GM12878 (cell line): ENCODE results near the gene PEMT. TPM values are rescaled to one million over a fixed set of nuclear protein-coding genes. Genes with fewer than 3 reads are reported as not detected.

Source experiments
- ATAC-seq: fragments of 200-7000 bp; cut with Tn5 transposase; 3 replicates; pipeline ENCODE4 v1.9.1; 2020; ENCODE audit warnings: mild to moderate bottlenecking, moderate library complexity
- BruUV-seq: library from RNA; stranded (reverse); fragments of 400-500 nt; replicated peaks from 2 replicates; lab custom pipeline; 2021; lab: Mats Ljungman, UMichigan
- CTCF ChIA-PET: fragments of 300-600 bp; sonication (Branson Sonifier 250); formaldehyde crosslinking; extraction: SDS; loops from one replicate; lab custom pipeline; 2021; ENCODE audit warnings: inconsistent platforms; lab: Yijun Ruan, JAX
- POLR2A ChIA-PET: fragments of 350-600 bp; formaldehyde crosslinking; extraction: SDS; loops from one replicate; lab custom pipeline; 2021; ENCODE audit warnings: inconsistent platforms; lab: Charles Lee
- RAD21 ChIA-PET: fragments of 300-600 bp; sonication (Branson Sonifier 250); formaldehyde crosslinking; loops from one replicate; lab custom pipeline; 2023; ENCODE audit warnings: antibody characterized with exemption; ENCODE audit not compliant: unreplicated experiment; lab: Charles Lee
- SMC1A ChIA-PET: fragments of 300-600 bp; sonication (Branson Sonifier 250); formaldehyde crosslinking; loops from one replicate; lab custom pipeline; 2023; ENCODE audit not compliant: unreplicated experiment, uncharacterized antibody; lab: Charles Lee
- DNase-seq: peaks from one replicate; pipeline ENCODE4 v3.0.0-alpha.2; 2011; ENCODE audit warnings: low read depth, low spot score
- FAIRE-seq: peaks from 3 replicates; lab custom pipeline; 2011; peaks lifted over from hg19 to GRCh38; lab: Jason Lieb, UNC
- H2AFZ ChIP-seq: 2 replicates; pipeline ENCODE4 v1.6.0; 2011; ENCODE audit warnings: low read depth, low read length, control low read depth; ENCODE audit not compliant: control insufficient read depth
- H3K27ac ChIP-seq: 2 replicates; pipeline ENCODE4 v1.5.1; 2011; ENCODE audit warnings: control low read depth; ENCODE audit not compliant: control insufficient read depth, insufficient read depth
- H3K27me3 ChIP-seq, 2 experiments: replicated peaks in 1 of 2; 2 replicates each; pipeline versions ENCODE4 v1.6.0 to v1.6.1; 2011; ENCODE audit warnings: low read length in 1 of 2; ENCODE audit not compliant: control insufficient read depth in 2 of 2, insufficient read depth in 2 of 2
- H3K36me3 ChIP-seq, 2 experiments: 2 replicates each; pipeline ENCODE4 v1.5.1; 2011; ENCODE audit warnings: low read length in 1 of 2; ENCODE audit not compliant: control insufficient read depth in 2 of 2, insufficient read depth in 2 of 2
- H3K4me1 ChIP-seq: 2 replicates; pipeline ENCODE4 v1.6.1; 2011; ENCODE audit warnings: mild to moderate bottlenecking, low read length, moderate library complexity, mixed read lengths; ENCODE audit not compliant: control insufficient read depth, insufficient read depth
- H3K4me2 ChIP-seq: 2 replicates; pipeline ENCODE4 v1.6.0; 2011; ENCODE audit warnings: control low read depth; ENCODE audit not compliant: control insufficient read depth, insufficient read depth
- H3K4me3 ChIP-seq: fragments of 200-600 bp; sonication (generic); 2 replicates; pipeline ENCODE4 v1.5.1; 2016
- H3K79me2 ChIP-seq: 2 replicates; pipeline ENCODE4 v1.6.0; 2011; ENCODE audit warnings: low read length; ENCODE audit not compliant: control insufficient read depth, insufficient read depth
- H3K9ac ChIP-seq: 2 replicates; pipeline ENCODE4 v1.8.0; 2011; ENCODE audit warnings: low read length, control low read depth, mixed read lengths; ENCODE audit not compliant: control insufficient read depth, insufficient read depth
- H3K9me3 ChIP-seq: replicated peaks from 3 replicates; pipeline ENCODE4 v1.5.1; 2011; ENCODE audit warnings: mild to moderate bottlenecking, low read length; ENCODE audit not compliant: control insufficient read depth, insufficient read depth
- H4K20me1 ChIP-seq: 2 replicates; pipeline ENCODE4 v1.6.0; 2011; ENCODE audit not compliant: control insufficient read depth, insufficient read depth
- CBX5 ChIP-seq: sonication (generic); IDR thresholded peaks from 2 replicates; pipeline ENCODE4 v1.6.1; 2016; ENCODE audit warnings: low read depth, moderate library complexity, mild to moderate bottlenecking, inconsistent platforms
- CHD4 ChIP-seq: fragments of 200-600 bp; sonication (generic); IDR thresholded peaks from 2 replicates; pipeline ENCODE4 v1.6.1; 2016; ENCODE audit warnings: mild to moderate bottlenecking
- DPF2 ChIP-seq: fragments of 450-650 bp; IDR thresholded peaks from 2 replicates; pipeline ENCODE4 v1.6.1; 2017; ENCODE audit warnings: mild to moderate bottlenecking
- HDAC2 ChIP-seq: fragments of 200-600 bp; sonication (generic); IDR thresholded peaks from 2 replicates; pipeline ENCODE4 v1.6.1; 2017
- IKZF2 ChIP-seq, 2 experiments: fragments of 450-650 bp; IDR thresholded peaks; 2 replicates each; pipeline ENCODE4 v1.6.1; 2017; ENCODE audit warnings: mild to moderate bottlenecking in 2 of 2, moderate library complexity in 2 of 2
- MLLT1 ChIP-seq: fragments of 450-650 bp; IDR thresholded peaks from 2 replicates; pipeline ENCODE4 v1.6.1; 2016; ENCODE audit warnings: mild to moderate bottlenecking
- MYB ChIP-seq: fragments of 150-350 bp; IDR thresholded peaks from 2 replicates; pipeline ENCODE4 v1.6.1; 2014; ENCODE audit warnings: mild to moderate bottlenecking, low read depth, low read length, borderline replicate concordance
- PAX5 ChIP-seq: IDR thresholded peaks from 2 replicates; pipeline ENCODE4 v1.6.1; 2011; ENCODE audit warnings: low read depth, low read length, borderline replicate concordance
- RAD21 ChIP-seq: IDR thresholded peaks from 2 replicates; pipeline ENCODE4 v1.6.1; 2011; ENCODE audit warnings: mild to moderate bottlenecking, low read depth, low read length, moderate library complexity; ENCODE audit not compliant: insufficient read depth
- RELB ChIP-seq: fragments of 450-650 bp; IDR thresholded peaks from 2 replicates; pipeline ENCODE4 v1.6.1; 2017; ENCODE audit warnings: low read depth, mild to moderate bottlenecking, moderate library complexity
- SIX5 ChIP-seq: IDR thresholded peaks from 2 replicates; pipeline ENCODE4 v1.6.1; 2011; ENCODE audit warnings: mild to moderate bottlenecking, low read depth, low read length, moderate library complexity; ENCODE audit not compliant: severe bottlenecking
- SRF ChIP-seq, 2 experiments: IDR thresholded peaks; 2 replicates each; pipeline ENCODE4 v1.6.1; 2011; ENCODE audit warnings: low read depth in 2 of 2, low read length in 2 of 2, mild to moderate bottlenecking in 1 of 2, moderate library complexity in 1 of 2
- SUZ12 ChIP-seq: fragments of 200-600 bp; sonication (generic); IDR thresholded peaks from one replicate; pipeline ENCODE4 v1.6.1; 2018; ENCODE audit warnings: antibody characterized with exemption, mild to moderate bottlenecking; ENCODE audit not compliant: unreplicated experiment
- TCF12 ChIP-seq: IDR thresholded peaks from 2 replicates; pipeline ENCODE4 v1.6.1; 2011; ENCODE audit warnings: low read depth, mild to moderate bottlenecking, low read length
- USF1 ChIP-seq: IDR thresholded peaks from 2 replicates; pipeline ENCODE4 v1.6.1; 2011; ENCODE audit warnings: borderline replicate concordance, low read depth, mild to moderate bottlenecking, moderate library complexity, mixed read lengths, low read length; ENCODE audit not compliant: insufficient read depth; ENCODE audit errors: extremely low read length
- ZBED1 ChIP-seq: IDR thresholded peaks from 2 replicates; pipeline ENCODE4 v1.6.1; 2016; ENCODE audit warnings: borderline replicate concordance
- ZZZ3 ChIP-seq: IDR thresholded peaks from 2 replicates; pipeline ENCODE4 v1.6.1; 2011; ENCODE audit warnings: low read depth; ENCODE audit not compliant: control insufficient read depth, insufficient read length
- WGBS: methylation state at CpG from one replicate; pipeline ENCODE4 v1.1.6; 2016; ENCODE audit warnings: low lambda C conversion rate; ENCODE audit not compliant: insufficient replicate concordance, insufficient coverage; ENCODE audit errors: missing lambda C conversion rate; 5-methylcytosine and 5-hydroxymethylcytosine counted together
- in situ Hi-C: fragments of 300-500 bp; cut with MboI; formaldehyde crosslinking; loops from 9 replicates; pipeline ENCODE4 v1.14.3; 2018; ENCODE audit warnings: mixed read lengths
- intact Hi-C: fragments of 100-400 bp; cut with micrococcal nuclease; formaldehyde crosslinking; loops from one replicate; pipeline ENCODE4 v1.14.2; 2022; ENCODE audit not compliant: unreplicated experiment
- polyA plus RNA-seq, 11 experiments: library from polyadenylated mRNA; depleted of rRNA in 4 of 11; unstranded in 6 of 11; stranded (reverse) in 5 of 11; fragments of >200 nt; fragmentation: Nextera tagmentation in 4 of 11; fragmentation: Illumina TruSeq in 1 of 11; extraction: Ambion mirVana in 4 of 11; extraction: Trizol in 1 of 11; gene quantifications; 1 replicate in 1 of 11; 2 replicates in 10 of 11; pipeline versions ENCODE4 v1.2.1 to v1.2.3, GENCODE V29; 2011 to 2016; ENCODE audit warnings: inconsistent platforms in 2 of 11, missing spikeins in 2 of 11, low read depth in 1 of 11
- total RNA-seq, 4 experiments: library from RNA; depleted of rRNA in 3 of 4; stranded (reverse); fragments of >200 nt in 3 of 4; fragmentation: Illumina TruSeq in 1 of 4; extraction: Trizol in 1 of 4; gene quantifications; 2 replicates each; pipeline versions ENCODE4 v1.2.1 to v1.2.3, GENCODE V29; 2013 to 2021
- TF ChIP-seq, protein P1 (sequence below): fragments of 450-650 bp; conservative IDR thresholded peaks from 2 replicates; pipeline ENCODE4 v1.6.1; 2017; ENCODE audit warnings: mild to moderate bottlenecking, moderate library complexity
- TF ChIP-seq, protein P2 (sequence below): fragments of 450-650 bp; IDR thresholded peaks from 2 replicates; pipeline ENCODE4 v1.6.1; 2016; ENCODE audit warnings: mild to moderate bottlenecking

The PEMT gene
- total and polyA plus RNA-seq, 10 of the 15 experiments (the other 5 are each of a cell fraction or from before 2014, with no cell fraction given): 2.8 to 44.7 (median 25.4) TPM

- no peak for DNase-seq
- 54% methylated on average over 11 of the region's 11 CpGs for WGBS
- SMC1A ChIA-PET: no interaction called here
- RAD21 ChIA-PET: no interaction called here
- H3K9me3 ChIP-seq: no peaks in the 10 kb centered on the region
- H3K27me3 ChIP-seq: no peaks in the 10 kb centered on the region
- H3K27ac ChIP-seq: no peak overlapping the region
- no peak overlapping the region for H2AFZ ChIP-seq
- ATAC-seq: no peak
- no peak overlapping the region for H3K9ac ChIP-seq
- BruUV-seq: no TSS peak
- intact Hi-C loops (no loop called here), in situ Hi-C loops (no loop called here)
- no peaks in the 10 kb centered on the region for H4K20me1 ChIP-seq
- H3K4me2 ChIP-seq: no peak overlapping the region
- POLR2A ChIA-PET: interaction anchor here (0.7 kb wide), 1 partner anchor 52 kb away, joined by 3 read pairs; no protein-coding TSS in a partner anchor
- H3K79me2 ChIP-seq: no peaks in the 10 kb centered on the region
- FAIRE-seq: no peak
- H3K36me3 ChIP-seq: no peaks in the 10 kb centered on the region
- H3K4me3 ChIP-seq: no peak overlapping the region
- H3K4me1 ChIP-seq: no peaks in the 10 kb centered on the region
- CTCF ChIA-PET: no interaction called here
- TF ChIP-seq SRF (IDR thresholded peaks at IDR 0.05; ENCODE audit: low read depth in 2 of 2, low read length in 2 of 2): no peak
- TF ChIP-seq ZBED1: no peak
- no peak for TF ChIP-seq HDAC2
- TF ChIP-seq IKZF2 (IDR thresholded peaks at IDR 0.05): no peak
- no peak for TF ChIP-seq MYB
- no peak for TF ChIP-seq CHD4
- TF ChIP-seq SIX5: no peak
- TF ChIP-seq, protein P1, sequence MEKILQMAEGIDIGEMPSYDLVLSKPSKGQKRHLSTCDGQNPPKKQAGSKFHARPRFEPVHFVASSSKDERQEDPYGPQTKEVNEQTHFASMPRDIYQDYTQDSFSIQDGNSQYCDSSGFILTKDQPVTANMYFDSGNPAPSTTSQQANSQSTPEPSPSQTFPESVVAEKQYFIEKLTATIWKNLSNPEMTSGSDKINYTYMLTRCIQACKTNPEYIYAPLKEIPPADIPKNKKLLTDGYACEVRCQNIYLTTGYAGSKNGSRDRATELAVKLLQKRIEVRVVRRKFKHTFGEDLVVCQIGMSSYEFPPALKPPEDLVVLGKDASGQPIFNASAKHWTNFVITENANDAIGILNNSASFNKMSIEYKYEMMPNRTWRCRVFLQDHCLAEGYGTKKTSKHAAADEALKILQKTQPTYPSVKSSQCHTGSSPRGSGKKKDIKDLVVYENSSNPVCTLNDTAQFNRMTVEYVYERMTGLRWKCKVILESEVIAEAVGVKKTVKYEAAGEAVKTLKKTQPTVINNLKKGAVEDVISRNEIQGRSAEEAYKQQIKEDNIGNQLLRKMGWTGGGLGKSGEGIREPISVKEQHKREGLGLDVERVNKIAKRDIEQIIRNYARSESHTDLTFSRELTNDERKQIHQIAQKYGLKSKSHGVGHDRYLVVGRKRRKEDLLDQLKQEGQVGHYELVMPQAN: no peak
- TF ChIP-seq, protein P2, sequence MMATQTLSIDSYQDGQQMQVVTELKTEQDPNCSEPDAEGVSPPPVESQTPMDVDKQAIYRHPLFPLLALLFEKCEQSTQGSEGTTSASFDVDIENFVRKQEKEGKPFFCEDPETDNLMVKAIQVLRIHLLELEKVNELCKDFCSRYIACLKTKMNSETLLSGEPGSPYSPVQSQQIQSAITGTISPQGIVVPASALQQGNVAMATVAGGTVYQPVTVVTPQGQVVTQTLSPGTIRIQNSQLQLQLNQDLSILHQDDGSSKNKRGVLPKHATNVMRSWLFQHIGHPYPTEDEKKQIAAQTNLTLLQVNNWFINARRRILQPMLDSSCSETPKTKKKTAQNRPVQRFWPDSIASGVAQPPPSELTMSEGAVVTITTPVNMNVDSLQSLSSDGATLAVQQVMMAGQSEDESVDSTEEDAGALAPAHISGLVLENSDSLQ: no peak
- TF ChIP-seq RAD21: no peak
- no peak for TF ChIP-seq RELB
- no peak for TF ChIP-seq DPF2
- TF ChIP-seq MLLT1: no peak
- no peak for TF ChIP-seq CBX5
- TF ChIP-seq USF1: no peak
- no peak for TF ChIP-seq TCF12
- no peak for TF ChIP-seq ZZZ3
- no peak for TF ChIP-seq PAX5
- no peak for TF ChIP-seq SUZ12
Observed at GRCh38 chr17:17508019-17508535, 83.4 kb downstream of the PEMT start.
